OCI-LY7 (cell line): Measurements from ENCODE around the gene PEBP1. TPM values are rescaled to one million over a fixed set of nuclear protein-coding genes. Genes with fewer than 3 reads are reported as not detected.

Source experiments
- BruUV-seq: library from RNA; stranded (reverse); fragments of 400-500 nt; replicated peaks from 2 replicates; lab custom pipeline; 2021; lab: Mats Ljungman, UMichigan
- CTCF ChIA-PET: fragments of 300-600 bp; sonication (Branson Sonifier 250); formaldehyde crosslinking; loops from one replicate; lab custom pipeline; 2022; ENCODE audit warnings: antibody characterized with exemption; ENCODE audit not compliant: unreplicated experiment; lab: Charles Lee
- POLR2A ChIA-PET: fragments of 300-600 bp; sonication (Branson Sonifier 250); formaldehyde crosslinking; loops from one replicate; lab custom pipeline; 2022; ENCODE audit warnings: antibody characterized with exemption; lab: Charles Lee
- DNase-seq: peaks from one replicate; pipeline ENCODE4 v3.0.0-alpha.2; 2015; ENCODE audit warnings: low spot score
- H2AFZ ChIP-seq: fragments of 200-600 bp; sonication (generic), shearing (Covaris generic); 2 replicates; pipeline ENCODE4 v1.6.1; 2014; ENCODE audit warnings: mild to moderate bottlenecking, antibody characterized with exemption, low read length, moderate library complexity
- H3K27ac ChIP-seq: fragments of 200-600 bp; sonication (generic); 2 replicates; pipeline ENCODE4 v1.5.1; 2014; ENCODE audit warnings: mixed run types, low read depth, mild to moderate bottlenecking, moderate library complexity, low read length, inconsistent platforms; ENCODE audit not compliant: poor library complexity, severe bottlenecking
- H3K36me3 ChIP-seq: fragments of 200-600 bp; sonication (generic); 2 replicates; pipeline ENCODE4 v1.6.1; 2014; ENCODE audit warnings: mild to moderate bottlenecking, antibody characterized with exemption, low read length, moderate library complexity, mixed read lengths; ENCODE audit not compliant: insufficient read depth
- H3K4me1 ChIP-seq: fragments of 200-600 bp; sonication (generic); 2 replicates; pipeline ENCODE4 v1.5.1; 2014; ENCODE audit warnings: mild to moderate bottlenecking, low read length; ENCODE audit not compliant: insufficient read depth, poor library complexity, severe bottlenecking
- H3K4me2 ChIP-seq: fragments of 200-600 bp; sonication (generic); 2 replicates; pipeline ENCODE4 v1.6.1; 2014; ENCODE audit warnings: mild to moderate bottlenecking, low read length
- H3K4me3 ChIP-seq: fragments of 200-600 bp; sonication (generic); 2 replicates; pipeline ENCODE4 v1.5.1; 2014; ENCODE audit warnings: mild to moderate bottlenecking, low read depth, low read length; ENCODE audit not compliant: poor library complexity, severe bottlenecking
- H3K79me2 ChIP-seq: fragments of 200-600 bp; sonication (generic); 2 replicates; pipeline ENCODE4 v1.6.1; 2016; ENCODE audit warnings: low read depth, mild to moderate bottlenecking, low read length, moderate library complexity, mixed read lengths; ENCODE audit not compliant: insufficient read depth
- H3K9me2 ChIP-seq: fragments of 200-600 bp; sonication (generic); 2 replicates; pipeline ENCODE4 v1.6.1; 2016; ENCODE audit warnings: mild to moderate bottlenecking, low read length, mixed read lengths; ENCODE audit not compliant: insufficient read depth
- H3K9me3 ChIP-seq: fragments of 200-600 bp; sonication (generic); 2 replicates; pipeline ENCODE4 v1.6.1; 2014; ENCODE audit warnings: mild to moderate bottlenecking, mixed run types, low read length, mixed read lengths
- H4K20me1 ChIP-seq: fragments of 200-600 bp; sonication (generic); 2 replicates; pipeline ENCODE4 v1.6.1; 2014; ENCODE audit warnings: mild to moderate bottlenecking, antibody characterized with exemption, low read length, moderate library complexity, mixed read lengths; ENCODE audit not compliant: insufficient read depth
- CTCF ChIP-seq: fragments of 200-600 bp; sonication (generic); conservative IDR thresholded peaks from 2 replicates; pipeline ENCODE4 v1.5.1; 2014; ENCODE audit warnings: mild to moderate bottlenecking, antibody characterized with exemption, low read length, moderate library complexity, mixed read lengths
- EZH2phosphoT487 ChIP-seq: fragments of 200-600 bp; sonication (generic); IDR thresholded peaks from 2 replicates; pipeline ENCODE4 v1.6.1; 2018; ENCODE audit warnings: low read depth, borderline replicate concordance, mild to moderate bottlenecking, mixed run types, antibody characterized with exemption, low read length, moderate library complexity, mixed read lengths
- intact Hi-C: fragments of 100-400 bp; cut with micrococcal nuclease; formaldehyde crosslinking; loops from one replicate; pipeline ENCODE4 v1.10.0; 2022; ENCODE audit not compliant: unreplicated experiment
- total RNA-seq, 2 experiments: library from RNA; depleted of rRNA in 1 of 2; stranded (reverse); fragments of >200 nt in 1 of 2; shearing (Covaris generic) in 1 of 2; gene quantifications; 2 replicates each; pipeline ENCODE4 v1.2.3, GENCODE V29; 2014 to 2022

Gene PEBP1
- total RNA-seq, 2 experiments from 2014 or later: 128 to 154 TPM

- POLR2A ChIA-PET: no interaction called here
- no peak overlapping the region for H3K4me2 ChIP-seq
These were observed 37.5 kb upstream of the PEBP1 start for GRCh38 chr12:118098401-118098800.

GRCh38 chr12:118098911-118099671, 36.8 kb upstream of the PEBP1 start:
- no peak for DNase-seq
- H3K9me2 ChIP-seq: no peaks in the 10 kb centered on the region
- no peak for TF ChIP-seq CTCF
- no peak for TF ChIP-seq EZH2phosphoT487
- BruUV-seq: no TSS peak
- no peak overlapping the region for H3K27ac ChIP-seq
- no peak overlapping the region for H3K4me3 ChIP-seq
- ChIA-PET CTCF (no interaction called here), POLR2A (no interaction called here)
- no peaks in the 10 kb centered on the region for H3K4me1 ChIP-seq
- H3K36me3 ChIP-seq: no peaks in the 10 kb centered on the region
- intact Hi-C loops: no loop called here
- no peak overlapping the region for H2AFZ ChIP-seq
- no peaks in the 10 kb centered on the region for H3K79me2 ChIP-seq
- H3K4me2 ChIP-seq: no peak overlapping the region
- H3K9me3 ChIP-seq: no peaks in the 10 kb centered on the region
- H4K20me1 ChIP-seq: no peaks in the 10 kb centered on the region

More at GRCh38 chr12:118098401-118098800, 37.5 kb upstream of the PEBP1 start:
- Histone ChIP-seq H3K9me3 (no peaks in the 10 kb centered on the region), H3K27ac (no peak overlapping the region), H3K4me1 (no peaks in the 10 kb centered on the region), H3K36me3 (no peaks in the 10 kb centered on the region), H3K79me2 (no peaks in the 10 kb centered on the region), H3K4me3 (no peak overlapping the region), H4K20me1 (no peaks in the 10 kb centered on the region), H3K9me2 (no peaks in the 10 kb centered on the region), H2AFZ (no peak overlapping the region)
- intact Hi-C loops: no loop called here
- no peak for TF ChIP-seq CTCF
- TF ChIP-seq EZH2phosphoT487: no peak
- DNase-seq: no peak
- no TSS peak for BruUV-seq
- CTCF ChIA-PET: no interaction called here

GRCh38 chr12:118101051-118101450, 34.9 kb upstream of the PEBP1 start:
- no peak overlapping the region for H3K27ac ChIP-seq
- H3K4me1 ChIP-seq: no peaks in the 10 kb centered on the region
- no peaks in the 10 kb centered on the region for H3K9me3 ChIP-seq
- H3K9me2 ChIP-seq: no peaks in the 10 kb centered on the region
- H2AFZ ChIP-seq: no peak overlapping the region
- POLR2A ChIA-PET: no interaction called here
- no TSS peak for BruUV-seq
- no peak for TF ChIP-seq EZH2phosphoT487
- no peak for TF ChIP-seq CTCF
- DNase-seq: no peak
- no peak overlapping the region for H3K4me3 ChIP-seq
- H3K79me2 ChIP-seq: no peaks in the 10 kb centered on the region
- intact Hi-C loops: no loop called here
- CTCF ChIA-PET: no interaction called here
- no peaks in the 10 kb centered on the region for H3K36me3 ChIP-seq
- H3K4me2 ChIP-seq: no peak overlapping the region
- H4K20me1 ChIP-seq: no peaks in the 10 kb centered on the region
